Thoracic aorta (tissue), 2 donors: ENCODE results near the gene PER1. TPM values are rescaled to one million over a fixed set of nuclear protein-coding genes. Genes with fewer than 3 reads are reported as not detected.

Source experiments
- ATAC-seq: fragments of 150-250 bp; one replicate; pipeline ENCODE4 v1.8.0; 2017; ENCODE audit warnings: low read depth; ENCODE audit not compliant: insufficient number of reproducible peaks, low FRiP score
- DNase-seq: peaks from one replicate; pipeline ENCODE4 v3.0.0-alpha.2; 2020; ENCODE audit warnings: low spot score
- H3K27ac ChIP-seq, 2 donors: fragments of 200-600 bp; sonication (generic); 1 replicate in 1 of 2; 2 replicates in 1 of 2; pipeline ENCODE4 v1.5.1; 2016; ENCODE audit warnings: mild to moderate bottlenecking in 2 of 2, moderate library complexity in 2 of 2
- H3K27me3 ChIP-seq: fragments of 200-600 bp; sonication (generic); replicated peaks from 2 replicates; pipeline ENCODE4 v1.6.0; 2016; ENCODE audit warnings: mild to moderate bottlenecking; ENCODE audit not compliant: insufficient read depth
- H3K36me3 ChIP-seq: fragments of 200-600 bp; sonication (generic); one replicate; pipeline ENCODE4 v1.5.1; 2016
- H3K4me1 ChIP-seq, 2 donors: fragments of 200-600 bp; sonication (generic); 1 replicate in 1 of 2; 2 replicates in 1 of 2; pipeline versions ENCODE4 v1.5.1 to v1.6.0; 2016; ENCODE audit warnings: low read depth in 2 of 2, mild to moderate bottlenecking in 1 of 2; ENCODE audit not compliant: control insufficient read depth in 1 of 2
- H3K4me3 ChIP-seq: fragments of 200-600 bp; sonication (generic); 2 replicates; pipeline ENCODE4 v1.5.1; 2016; ENCODE audit warnings: mild to moderate bottlenecking
- H3K9me3 ChIP-seq: fragments of 200-600 bp; sonication (generic); 2 replicates; pipeline ENCODE4 v1.5.1; 2016
- CTCF ChIP-seq: fragments of 200-600 bp; sonication (generic); IDR thresholded peaks from one replicate; pipeline ENCODE4 v1.5.1; 2019; ENCODE audit warnings: antibody characterized with exemption
- total RNA-seq, 2 donors: library from RNA; depleted of rRNA; stranded (reverse); fragments of >200 nt; gene quantifications; one replicate each; pipeline versions ENCODE4 v1.1.0 to v1.2.3, GENCODE V29; 2016

Gene PER1
- total RNA-seq, 2 donors from 2014 or later: 175 to 292 TPM

GRCh38 chr17:8126491-8127066 is 25.6 kb downstream of the PER1 start:
- no peak for DNase-seq
- H3K27me3 ChIP-seq: no peaks in the 10 kb centered on the region
- no peak for TF ChIP-seq CTCF
- no peaks in the 10 kb centered on the region for H3K9me3 ChIP-seq
- H3K4me3 ChIP-seq: peak overlapping the region; percentile 80
- no peak for ATAC-seq
- no peaks in the 10 kb centered on the region for H3K36me3 ChIP-seq
- H3K4me1 ChIP-seq: peaks cover 34 to 44% of the 10 kb centered on the region in 2 donors
- H3K27ac ChIP-seq: peak overlapping the region in 1 of 2 donors; percentile 37

- Histone ChIP-seq H3K27ac (peak overlapping the region in 1 of 2 donors; percentile 39), H3K36me3 (no peaks in the 10 kb centered on the region), H3K9me3 (no peaks in the 10 kb centered on the region), H3K27me3 (no peaks in the 10 kb centered on the region), H3K4me1 (peaks cover 37 to 50% of the 10 kb centered on the region in 2 donors), H3K4me3 (peak overlapping the region; percentile 80)
- ATAC-seq (no peak), DNase-seq (no peak)
- no peak for TF ChIP-seq CTCF
These were observed 26.2 kb downstream of the PER1 start for GRCh38 chr17:8125947-8126490.

GRCh38 chr17:8125154-8125946 is 26.9 kb downstream of the PER1 start:
- Histone ChIP-seq H3K4me1 (peaks cover 41 to 57% of the 10 kb centered on the region in 2 donors), H3K27me3 (no peaks in the 10 kb centered on the region), H3K36me3 (no peaks in the 10 kb centered on the region), H3K4me3 (peak overlapping the region; percentile 80), H3K27ac (no peak overlapping the region), H3K9me3 (no peaks in the 10 kb centered on the region)
- peak; percentile 50 for DNase-seq
- TF ChIP-seq CTCF: no peak
- ATAC-seq: peak; percentile 29

- no peak overlapping the region for H3K27ac ChIP-seq
- H3K27me3 ChIP-seq: no peaks in the 10 kb centered on the region
These were observed 27.7 kb downstream of the PER1 start for GRCh38 chr17:8124350-8125153.

More at GRCh38 chr17:8124350-8125153, 27.7 kb downstream of the PER1 start:
- no peak for DNase-seq
- H3K9me3 ChIP-seq: no peaks in the 10 kb centered on the region
- TF ChIP-seq CTCF: no peak
- peaks cover 44 to 58% of the 10 kb centered on the region in 2 donors for H3K4me1 ChIP-seq
- ATAC-seq: no peak
- H3K36me3 ChIP-seq: no peaks in the 10 kb centered on the region
- H3K4me3 ChIP-seq: peak overlapping the region; percentile 80
